Colonic mucosa (tissue), 4 donors: ENCODE results near the gene CCNY. TPM values are rescaled to one million over a fixed set of nuclear protein-coding genes. Genes with fewer than 3 reads are reported as not detected.

ENCODE experiments used
- DNase-seq: peaks from one replicate; pipeline ENCODE4 v3.0.0-alpha.2; 2020
- H3K27ac ChIP-seq: fragments of 200-600 bp; one replicate; pipeline ENCODE4 v1.8.0; 2021
- H3K27me3 ChIP-seq: fragments of 200-600 bp; one replicate; pipeline ENCODE4 v1.8.0; 2021
- H3K36me3 ChIP-seq: fragments of 200-600 bp; one replicate; pipeline ENCODE4 v1.8.0; 2021
- H3K4me1 ChIP-seq: fragments of 200-600 bp; one replicate; pipeline ENCODE4 v1.8.0; 2021; ENCODE audit warnings: mild to moderate bottlenecking
- H3K4me3 ChIP-seq: fragments of 200-600 bp; one replicate; pipeline ENCODE4 v1.8.0; 2021
- H3K9ac ChIP-seq, 2 donors: one replicate each; pipeline ENCODE4 v1.7.0; 2013; ENCODE audit warnings: control low read depth in 2 of 2, low read depth in 2 of 2, low read length in 2 of 2
- H3K9me3 ChIP-seq: fragments of 200-600 bp; one replicate; pipeline ENCODE4 v1.8.0; 2021
- intact Hi-C: fragments of 100-400 bp; cut with DNase I; formaldehyde crosslinking; loops from one replicate; pipeline ENCODE4 v1.14.1; 2022
- total RNA-seq, 2 donors: library from RNA; stranded (reverse); fragmentation: NEBNext Ultra II Directional in 1 of 2; extraction: Animal tissue kit (Norgen Biotek cat#: 25700) in 1 of 2; gene quantifications; one replicate each; pipeline ENCODE4 v1.2.1, GENCODE V29; 2021
- TF ChIP-seq, protein P1 (sequence below): fragments of 200-600 bp; IDR thresholded peaks from one replicate; pipeline ENCODE4 v1.8.0; 2022; ENCODE audit warnings: antibody characterized with exemption, mild to moderate bottlenecking
- donor health status: healthy.
- donor health status: DM: no; HTN: no; CAD: no.
- donor health status: DM: no; HTN: no; CAD: no.

Gene CCNY
- total RNA-seq, 2 donors from 2014 or later: 43.5 to 68.6 TPM

DNA sequence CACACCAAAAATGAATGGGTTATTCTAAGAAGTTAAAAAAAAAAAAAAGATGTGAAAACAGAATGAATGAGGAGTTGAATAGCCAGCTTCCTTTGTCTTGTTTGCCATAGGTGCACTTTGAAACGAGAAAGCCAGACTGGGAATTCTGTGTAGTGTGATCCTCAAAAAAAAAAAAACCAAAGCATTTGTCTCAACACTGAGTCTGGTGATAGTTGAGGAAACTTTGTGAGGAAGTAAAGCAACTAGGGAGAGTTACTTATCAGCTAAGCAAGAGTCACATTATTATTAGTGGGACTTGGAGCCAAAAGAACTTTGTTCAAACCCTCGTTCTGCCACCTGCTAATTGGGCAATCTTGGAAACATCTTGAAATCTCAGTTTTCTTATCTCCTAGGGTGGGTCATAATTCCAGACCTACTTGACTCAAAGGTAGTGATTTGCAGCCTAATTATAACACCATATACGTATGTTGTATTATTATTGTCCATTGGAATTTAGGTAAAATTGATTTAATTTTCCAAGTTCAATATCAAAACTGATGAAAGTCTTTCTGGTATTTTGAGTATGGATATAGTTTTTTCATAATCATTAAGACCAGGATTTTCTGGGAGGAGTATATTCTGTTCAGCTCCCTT lies 169.0 kb downstream of the CCNY start:
- TF ChIP-seq, protein P1, sequence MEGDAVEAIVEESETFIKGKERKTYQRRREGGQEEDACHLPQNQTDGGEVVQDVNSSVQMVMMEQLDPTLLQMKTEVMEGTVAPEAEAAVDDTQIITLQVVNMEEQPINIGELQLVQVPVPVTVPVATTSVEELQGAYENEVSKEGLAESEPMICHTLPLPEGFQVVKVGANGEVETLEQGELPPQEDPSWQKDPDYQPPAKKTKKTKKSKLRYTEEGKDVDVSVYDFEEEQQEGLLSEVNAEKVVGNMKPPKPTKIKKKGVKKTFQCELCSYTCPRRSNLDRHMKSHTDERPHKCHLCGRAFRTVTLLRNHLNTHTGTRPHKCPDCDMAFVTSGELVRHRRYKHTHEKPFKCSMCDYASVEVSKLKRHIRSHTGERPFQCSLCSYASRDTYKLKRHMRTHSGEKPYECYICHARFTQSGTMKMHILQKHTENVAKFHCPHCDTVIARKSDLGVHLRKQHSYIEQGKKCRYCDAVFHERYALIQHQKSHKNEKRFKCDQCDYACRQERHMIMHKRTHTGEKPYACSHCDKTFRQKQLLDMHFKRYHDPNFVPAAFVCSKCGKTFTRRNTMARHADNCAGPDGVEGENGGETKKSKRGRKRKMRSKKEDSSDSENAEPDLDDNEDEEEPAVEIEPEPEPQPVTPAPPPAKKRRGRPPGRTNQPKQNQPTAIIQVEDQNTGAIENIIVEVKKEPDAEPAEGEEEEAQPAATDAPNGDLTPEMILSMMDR: no peak

DNA sequence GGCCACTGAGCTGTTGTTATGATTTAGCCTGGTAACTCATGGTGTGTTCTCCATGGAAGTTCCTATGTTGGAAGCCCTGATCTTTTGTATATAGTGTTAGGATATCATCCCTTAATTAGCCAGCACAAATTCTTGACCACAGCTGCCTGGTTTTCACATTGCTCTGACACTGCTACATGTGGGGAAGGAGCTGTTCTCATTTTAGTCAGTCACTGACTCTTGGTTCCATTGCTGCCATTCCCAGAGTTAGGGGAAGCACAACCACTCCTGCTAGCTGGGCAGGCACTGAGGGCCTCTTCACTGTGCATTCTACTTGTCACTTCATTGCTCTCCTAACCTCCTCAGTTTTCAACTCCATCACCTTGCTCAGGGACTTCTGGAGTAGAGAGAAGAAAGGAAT lies 170.4 kb downstream of the CCNY start:
- no peak for DNase-seq

More for the DNA sequence above, 169.0 kb downstream of the CCNY start:
- H3K27me3 ChIP-seq: no peaks in the 10 kb centered on the region
- H3K9me3 ChIP-seq: no peaks in the 10 kb centered on the region
- no peaks in the 10 kb centered on the region for H3K36me3 ChIP-seq
- intact Hi-C loops: no loop called here
- no peak for DNase-seq
- H3K27ac ChIP-seq: no peak overlapping the region
- no peak overlapping the region for H3K9ac ChIP-seq
- H3K4me3 ChIP-seq: no peak overlapping the region
- H3K4me1 ChIP-seq: no peaks in the 10 kb centered on the region

DNA sequence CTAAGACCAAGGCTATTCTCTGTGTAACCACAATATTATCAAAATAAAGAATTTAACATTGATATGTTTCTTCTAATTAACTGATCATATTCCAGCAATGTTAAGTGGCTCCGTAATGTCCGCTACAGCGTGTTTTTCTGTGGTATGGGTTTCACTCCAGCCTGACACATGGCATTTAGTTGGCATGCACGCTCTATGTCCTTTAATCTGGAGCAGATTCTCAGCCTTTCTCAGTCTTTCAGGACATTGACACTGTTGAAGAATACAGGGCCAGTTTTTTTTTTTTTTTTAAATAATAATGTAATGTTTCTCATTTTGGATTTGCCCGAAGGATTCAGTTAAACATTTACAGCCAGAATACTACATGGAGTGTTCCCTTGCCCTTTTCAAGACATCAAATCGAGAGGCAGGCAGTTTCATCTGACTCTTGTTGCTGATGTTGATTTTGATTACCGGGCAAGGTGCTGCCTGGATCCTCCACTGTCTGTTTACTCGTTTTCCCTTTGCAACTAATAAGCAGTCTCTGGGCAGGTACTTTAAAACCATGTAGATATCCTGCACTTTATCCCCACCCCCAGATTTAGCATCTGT lies 171.3 kb downstream of the CCNY start:
- Histone ChIP-seq H3K36me3 (no peaks in the 10 kb centered on the region), H3K4me3 (no peak overlapping the region), H3K4me1 (no peaks in the 10 kb centered on the region), H3K27ac (no peak overlapping the region), H3K27me3 (no peaks in the 10 kb centered on the region), H3K9ac (no peak overlapping the region), H3K9me3 (no peaks in the 10 kb centered on the region)
- intact Hi-C loops: no loop called here
- no peak for DNase-seq
- TF ChIP-seq, protein P1: no peak

More for the DNA sequence above, 170.4 kb downstream of the CCNY start:
- TF ChIP-seq, protein P1: no peak
- no peaks in the 10 kb centered on the region for H3K27me3 ChIP-seq
- H3K4me3 ChIP-seq: no peak overlapping the region
- H3K36me3 ChIP-seq: no peaks in the 10 kb centered on the region
- intact Hi-C loops: no loop called here
- no peak overlapping the region for H3K27ac ChIP-seq
- no peak overlapping the region for H3K9ac ChIP-seq
- H3K4me1 ChIP-seq: no peaks in the 10 kb centered on the region
- H3K9me3 ChIP-seq: no peaks in the 10 kb centered on the region

DNA sequence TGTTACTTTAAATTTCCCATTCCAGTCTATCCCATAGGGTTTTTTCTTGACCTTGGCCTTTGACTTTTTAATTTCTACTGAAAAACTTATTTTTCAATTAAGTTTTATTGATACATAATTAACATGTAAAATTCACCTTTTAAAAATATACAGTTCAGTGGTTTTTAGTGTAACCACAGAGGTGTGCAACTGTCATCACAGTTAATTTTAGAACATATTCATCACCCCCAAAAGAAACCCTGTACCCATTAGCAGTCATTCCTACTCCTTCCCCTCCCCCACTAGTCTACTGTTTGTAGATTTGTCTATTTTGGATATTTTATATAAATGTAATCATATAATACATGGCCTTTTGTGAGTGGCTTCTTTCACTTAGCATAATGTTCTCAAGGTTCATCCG lies 172.3 kb downstream of the CCNY start:
- no peaks in the 10 kb centered on the region for H3K36me3 ChIP-seq
- no peak overlapping the region for H3K4me3 ChIP-seq
- TF ChIP-seq, protein P1: no peak
- H3K9me3 ChIP-seq: no peaks in the 10 kb centered on the region
- no peaks in the 10 kb centered on the region for H3K4me1 ChIP-seq
- intact Hi-C loops: no loop called here
- no peak overlapping the region for H3K27ac ChIP-seq
- no peaks in the 10 kb centered on the region for H3K27me3 ChIP-seq
- no peak overlapping the region for H3K9ac ChIP-seq
- no peak for DNase-seq

DNA sequence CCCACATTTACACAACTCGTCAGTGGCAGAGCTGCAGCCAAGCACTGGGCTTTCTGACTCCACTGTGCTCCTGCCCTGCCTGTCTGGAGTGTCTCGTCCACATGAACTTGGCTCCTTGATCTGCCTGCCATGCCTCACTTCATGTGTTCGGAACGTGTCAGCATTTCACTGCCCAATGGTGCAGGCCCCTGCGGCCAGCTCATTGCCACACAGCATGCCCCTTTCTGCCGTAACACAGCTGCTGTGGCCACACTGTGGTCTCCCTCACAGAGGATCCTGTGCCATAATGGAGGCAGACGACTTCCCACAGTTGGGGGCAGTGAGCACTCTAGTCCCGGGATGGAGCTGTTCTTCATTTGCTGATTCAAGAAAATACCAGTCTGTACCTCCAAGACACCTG lies 174.6 kb downstream of the CCNY start:
- TF ChIP-seq, protein P1: no peak
- intact Hi-C loops: no loop called here
- no peak for DNase-seq
- Histone ChIP-seq H3K36me3 (no peaks in the 10 kb centered on the region), H3K4me3 (no peak overlapping the region), H3K9ac (no peak overlapping the region), H3K4me1 (no peaks in the 10 kb centered on the region), H3K9me3 (no peaks in the 10 kb centered on the region), H3K27ac (no peak overlapping the region), H3K27me3 (no peaks in the 10 kb centered on the region)
